DLD1 (cell line): ENCODE data around the gene DNAJC10.
"Not testable (repeated sequence)": the region's sequence is repeated elsewhere in the genome, so short reads cannot be mapped to it uniquely, and the experiment has no call there.

Experiments used
- in situ Hi-C: cut with HindIII; loops from 2 replicates; pipeline ENCODE4 v1.10.0; 2017; ENCODE audit warnings: low sequenced_read_pairs

Gene DNAJC10

GRCh38 chr2:182715892-182716649 lies at the start of gene DNAJC10:
TSS of gene DNAJC10 (plus strand) at chr2:182716257. CDS start at chr2:182718087, 1,830 bp downstream.
- in situ Hi-C loops: no loop called here

GRCh38 chr2:182666674-182667314 lies 49.3 kb upstream of the DNAJC10 start:
- in situ Hi-C loops: no loop called here

GRCh38 chr2:182667315-182667695 lies 48.8 kb upstream of the DNAJC10 start:
- in situ Hi-C loops: no loop called here

GRCh38 chr2:182668671-182669070 lies 47.4 kb upstream of the DNAJC10 start:
- in situ Hi-C loops: no loop called here

GRCh38 chr2:182672466-182673165 lies 43.4 kb upstream of the DNAJC10 start:
- in situ Hi-C loops: no loop called here

GRCh38 chr2:182680837-182681236 lies 35.2 kb upstream of the DNAJC10 start:
- in situ Hi-C loops: no loop called here

- in situ Hi-C loops: no loop called here
Observed at GRCh38 chr2:182682210-182682609, 33.8 kb upstream of the DNAJC10 start.

GRCh38 chr2:182685559-182685958 lies 30.5 kb upstream of the DNAJC10 start:
- in situ Hi-C loops: no loop called here

GRCh38 chr2:182686763-182687162 lies 29.3 kb upstream of the DNAJC10 start:
- in situ Hi-C loops: not testable (repeated sequence)

GRCh38 chr2:182694189-182694588 lies 21.9 kb upstream of the DNAJC10 start:
- in situ Hi-C loops: no loop called here

GRCh38 chr2:182695776-182696175 lies 20.3 kb upstream of the DNAJC10 start:
- in situ Hi-C loops: no loop called here

GRCh38 chr2:182698671-182699070 lies 17.4 kb upstream of the DNAJC10 start:
- in situ Hi-C loops: no loop called here

GRCh38 chr2:182705761-182706160 lies 10.3 kb upstream of the DNAJC10 start:
- in situ Hi-C loops: no loop called here

GRCh38 chr2:182706751-182707150 lies 9.3 kb upstream of the DNAJC10 start:
- in situ Hi-C loops: no loop called here

GRCh38 chr2:182713601-182714000 lies 2.5 kb upstream of the DNAJC10 start:
- in situ Hi-C loops: no loop called here

GRCh38 chr2:182715121-182715891 lies 751 bp upstream of the DNAJC10 start:
- in situ Hi-C loops: no loop called here

- in situ Hi-C loops: no loop called here
Observed at GRCh38 chr2:182716650-182716979, 558 bp downstream of the DNAJC10 start.

- in situ Hi-C loops: no loop called here
Observed at GRCh38 chr2:182717416-182717815, 1.4 kb downstream of the DNAJC10 start.

- in situ Hi-C loops: no loop called here
Observed at GRCh38 chr2:182717816-182718215, 1.8 kb downstream of the DNAJC10 start.

- in situ Hi-C loops: no loop called here
Observed at GRCh38 chr2:182718459-182718858, 2.4 kb downstream of the DNAJC10 start.

GRCh38 chr2:182719116-182719515 lies 3.1 kb downstream of the DNAJC10 start:
- in situ Hi-C loops: not testable (repeated sequence)
